HG02610 (cell line): ENCODE results near the gene FHL3.
A peak's percentile ranks its signal among the peaks of the same experiment; 100 is the strongest.
"Not testable (repeated sequence)": the region's sequence is repeated elsewhere in the genome, so short reads cannot be mapped to it uniquely, and the experiment has no call there.

Source experiments
- ATAC-seq: cut with Tn5 transposase; IDR thresholded peaks from one replicate; pipeline ENCODE4 v1.9.1; 2021; ENCODE audit warnings: mild to moderate bottlenecking, moderate library complexity; ENCODE audit not compliant: unreplicated experiment

FHL3 gene

DNA sequence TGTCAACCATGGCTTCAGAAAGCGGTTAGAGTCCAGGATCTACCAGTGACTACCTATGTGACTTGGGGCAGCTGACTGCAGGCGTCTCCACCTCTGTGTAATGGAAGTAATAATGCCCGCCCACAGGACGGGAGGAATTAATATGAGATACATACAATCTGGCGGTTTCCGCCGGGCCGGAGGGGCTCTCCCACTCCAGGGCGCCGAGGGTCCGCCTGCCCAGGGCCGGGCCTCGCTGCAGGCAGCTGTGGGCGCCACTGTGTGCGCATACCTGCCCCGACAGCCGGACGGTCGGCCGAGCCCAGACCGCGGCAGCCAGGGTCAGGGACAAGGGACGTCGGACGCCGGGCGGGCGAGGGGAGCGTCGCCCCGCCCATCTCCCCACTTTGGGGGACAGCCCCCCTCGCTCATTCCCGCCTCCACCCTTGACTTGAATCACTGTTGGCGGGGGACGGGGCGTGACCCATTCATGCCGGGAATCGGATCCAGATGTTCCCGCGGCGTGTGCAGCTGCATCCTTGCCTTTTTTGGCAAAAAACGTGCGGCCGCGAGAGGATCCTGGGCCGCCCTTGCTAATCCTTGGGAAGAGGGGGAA, 9.5 kb downstream of the FHL3 start:
- no peak for ATAC-seq

DNA sequence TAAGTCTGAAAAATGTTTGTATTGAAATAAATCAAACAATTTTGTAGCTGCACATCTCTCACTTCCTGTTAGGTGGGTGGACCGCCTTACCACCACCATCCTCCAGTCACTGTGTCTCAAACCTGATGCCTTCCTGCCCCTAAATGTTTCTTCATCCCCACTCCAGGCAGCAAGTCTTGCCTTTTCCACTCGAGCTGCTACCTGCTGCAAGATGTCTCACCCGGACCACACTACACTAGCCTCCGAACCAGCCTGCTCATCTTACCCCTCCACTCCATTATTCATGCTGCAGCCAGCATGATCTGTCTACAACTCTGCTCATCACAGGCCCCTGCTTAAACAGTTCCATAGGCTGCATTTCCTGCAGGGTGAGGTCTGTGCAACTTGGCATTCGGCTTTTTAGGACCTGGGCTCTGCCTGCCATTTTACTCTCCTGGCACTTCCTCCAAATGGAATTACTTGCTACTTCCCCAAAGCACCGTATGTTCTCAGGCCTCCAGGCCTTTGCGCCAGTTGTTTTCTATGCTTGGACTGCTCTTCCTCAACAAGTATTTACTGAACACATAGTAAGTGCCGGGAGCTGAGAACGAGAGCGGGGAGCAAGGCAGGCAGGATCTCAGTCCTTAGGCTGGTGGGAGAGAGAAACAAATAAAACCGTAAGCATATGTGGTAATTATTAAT, 10.3 kb downstream of the FHL3 start:
- no peak for ATAC-seq

DNA sequence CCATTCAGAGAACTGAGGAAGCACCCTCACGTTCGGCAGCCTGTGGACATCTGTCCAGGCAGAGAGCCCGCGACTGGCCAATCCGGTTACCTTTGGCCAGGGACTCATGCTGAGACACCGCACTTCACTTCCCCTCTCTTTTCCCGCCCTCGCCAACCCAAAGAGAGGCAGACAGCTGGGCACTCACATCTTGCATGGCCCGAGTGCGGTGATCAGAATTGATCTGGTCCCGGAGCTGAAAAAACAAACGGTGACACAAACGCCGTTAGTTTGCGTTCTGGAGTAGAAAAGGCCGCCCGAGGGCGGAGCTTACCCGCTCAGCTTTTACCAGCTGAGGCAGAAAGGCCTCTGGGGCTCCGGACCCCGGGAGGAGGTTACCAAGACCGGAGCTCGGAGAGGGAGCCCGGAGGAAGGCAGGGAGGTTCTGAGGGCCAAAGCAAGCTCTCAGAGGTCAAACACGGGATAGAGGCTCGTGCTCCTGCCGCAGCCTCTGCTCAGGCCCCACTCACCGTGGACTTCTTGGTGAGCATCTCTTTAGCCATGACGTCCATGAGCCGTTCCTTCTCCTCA, 15.9 kb downstream of the FHL3 start:
- ATAC-seq = peak; percentile 22

DNA sequence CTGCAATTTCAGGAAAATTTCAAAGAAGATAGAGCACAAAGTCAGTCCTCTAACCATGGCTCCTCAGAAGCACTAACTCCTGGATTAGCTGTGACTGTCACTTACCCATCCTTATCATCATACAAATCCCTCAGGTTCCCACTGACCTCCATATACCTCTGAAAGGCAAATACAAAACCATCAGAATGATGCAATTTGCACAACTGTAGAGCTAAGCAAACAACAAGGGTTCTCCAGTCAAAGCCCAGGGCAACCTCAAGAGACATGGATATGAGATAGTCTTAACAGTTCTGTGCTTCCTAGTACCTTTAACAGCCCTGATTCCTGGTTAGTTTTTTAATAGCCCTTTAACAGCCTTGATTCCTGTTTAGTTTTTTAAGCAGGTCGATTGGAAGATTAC, 17.6 kb downstream of the FHL3 start:
- ATAC-seq = no peak

DNA sequence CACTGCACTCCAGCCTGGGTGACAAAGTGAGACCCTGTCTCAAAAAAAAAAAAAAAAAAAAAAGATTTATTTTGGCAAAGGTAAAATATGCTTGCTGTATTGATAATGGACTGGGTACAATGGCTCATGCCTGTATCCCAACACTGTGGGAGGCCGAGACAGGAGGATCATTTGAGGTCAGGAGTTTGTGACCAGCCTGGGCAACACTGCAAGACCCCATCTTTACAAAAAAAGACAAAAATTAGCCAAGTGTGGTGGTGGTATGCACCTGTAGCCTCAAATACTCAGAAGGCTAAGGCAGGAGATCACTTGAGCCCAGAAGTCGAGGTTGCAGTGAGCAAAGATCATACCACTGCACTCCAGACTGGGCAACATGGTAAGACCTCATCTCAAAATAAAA, 21.8 kb downstream of the FHL3 start:
- no peak for ATAC-seq

DNA sequence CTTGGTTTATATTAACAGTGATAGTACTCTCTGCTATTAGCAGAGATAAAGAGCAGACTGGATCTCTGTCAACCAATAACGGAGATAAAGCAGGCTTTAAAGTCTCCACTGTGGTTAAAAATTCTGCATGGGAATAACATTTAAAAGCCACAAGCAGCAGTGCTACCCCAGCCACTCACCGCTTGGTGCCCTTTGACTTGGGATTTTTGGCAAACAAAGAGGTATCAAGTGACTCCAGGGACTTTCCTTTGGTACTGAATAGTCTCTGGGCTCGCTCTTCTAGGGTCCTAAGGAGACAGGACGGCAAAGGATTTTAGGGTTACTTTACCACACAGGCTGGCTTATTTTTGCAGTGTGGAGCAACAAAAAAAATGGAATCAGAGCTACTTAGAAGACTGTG, 26.8 kb downstream of the FHL3 start:
- no peak for ATAC-seq

DNA sequence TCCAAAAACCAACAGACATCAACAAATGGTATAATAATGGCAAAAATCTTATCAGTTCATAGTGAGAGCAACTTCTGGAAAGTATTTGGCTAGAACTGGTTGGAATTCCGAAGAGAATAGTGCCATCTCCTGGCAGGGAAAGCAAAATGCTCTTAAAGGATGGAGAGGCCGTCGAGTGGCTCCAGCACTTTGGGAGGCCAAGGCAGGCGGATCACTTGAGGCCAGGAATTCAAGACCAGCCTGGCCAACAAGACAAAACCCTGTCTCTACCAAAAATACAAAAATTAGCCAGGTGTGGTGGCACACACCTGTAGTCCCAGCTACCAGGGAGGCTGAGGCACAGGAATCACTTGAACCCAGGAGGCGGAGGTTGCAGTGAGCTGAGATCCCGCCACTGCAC, 30.2 kb downstream of the FHL3 start:
- not testable (repeated sequence) for ATAC-seq

DNA sequence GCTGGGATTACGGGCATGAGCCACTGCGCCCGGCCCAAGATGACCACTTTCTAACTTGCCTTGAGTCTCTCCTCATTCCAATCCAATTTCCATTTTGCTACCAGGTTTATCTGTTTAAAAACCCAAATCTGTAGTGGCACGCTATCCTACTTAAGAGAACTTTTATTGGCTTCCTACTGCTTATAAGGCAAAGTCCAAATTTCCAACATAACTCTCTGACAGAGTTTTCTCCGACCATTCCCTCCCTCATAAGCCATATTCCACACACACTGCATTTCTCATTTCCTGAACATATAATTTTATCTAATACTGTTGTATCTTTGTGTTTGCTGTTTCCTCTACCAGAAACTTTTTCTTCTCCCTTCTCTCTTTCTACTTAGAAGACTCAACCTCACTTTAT, 30.7 kb downstream of the FHL3 start:
- no peak for ATAC-seq

DNA sequence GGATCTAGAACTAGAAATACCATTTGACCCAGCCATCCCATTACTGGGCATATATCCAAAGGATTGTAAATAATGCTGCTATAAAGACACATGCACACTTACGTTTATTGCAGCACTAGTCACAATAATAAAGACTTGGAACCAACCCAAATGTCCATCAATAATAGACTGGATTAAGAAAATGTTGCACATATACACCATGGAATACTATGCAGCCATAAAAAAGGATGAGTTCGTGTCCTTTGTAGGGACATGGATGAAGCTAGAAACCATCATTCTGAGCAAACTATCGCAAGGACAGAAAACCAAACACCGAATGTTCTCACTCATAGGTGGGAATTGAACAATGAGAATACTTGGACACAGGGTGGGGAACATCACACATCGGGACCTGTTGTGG, 31.6 kb downstream of the FHL3 start:
- not testable (repeated sequence) for ATAC-seq

DNA sequence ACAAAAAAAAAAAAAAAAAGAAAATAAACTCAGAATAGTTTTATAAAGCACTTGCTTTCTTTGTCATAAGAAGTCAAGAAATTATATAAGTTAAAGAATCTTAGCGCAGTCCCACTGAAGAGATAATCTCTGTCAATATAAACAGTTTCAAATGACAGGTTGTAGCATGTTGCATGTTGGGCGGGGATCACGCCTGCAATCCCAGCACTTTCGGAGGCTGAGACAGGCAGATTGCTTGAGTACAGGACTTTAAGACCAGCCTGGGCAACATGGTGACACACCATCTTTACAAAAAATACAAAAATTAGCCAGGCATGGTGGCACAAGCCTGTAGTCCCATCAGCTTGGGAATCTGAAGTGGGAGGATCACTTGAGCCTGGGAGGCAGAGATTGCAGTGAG, 40.0 kb downstream of the FHL3 start:
- no peak for ATAC-seq

DNA sequence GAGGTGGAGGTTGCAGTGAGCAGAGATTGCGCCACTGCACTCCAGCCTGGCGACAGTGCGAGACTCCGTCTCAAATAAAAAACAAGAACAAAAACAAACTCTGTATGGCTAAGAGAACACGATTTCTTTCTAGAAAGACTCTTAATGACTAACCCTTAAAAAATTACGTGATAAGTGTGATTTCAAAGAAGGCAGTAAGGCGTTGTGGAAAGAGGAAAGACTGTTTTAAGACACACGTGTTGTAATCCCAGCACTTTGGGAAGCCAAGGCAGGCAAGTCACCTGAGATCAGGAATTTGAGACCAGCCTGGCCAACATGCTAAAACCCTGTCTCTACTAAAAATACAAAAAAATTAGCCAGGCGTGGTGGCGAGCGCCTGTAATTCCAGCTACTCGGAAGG, 41.2 kb downstream of the FHL3 start:
- not testable (repeated sequence) for ATAC-seq

DNA sequence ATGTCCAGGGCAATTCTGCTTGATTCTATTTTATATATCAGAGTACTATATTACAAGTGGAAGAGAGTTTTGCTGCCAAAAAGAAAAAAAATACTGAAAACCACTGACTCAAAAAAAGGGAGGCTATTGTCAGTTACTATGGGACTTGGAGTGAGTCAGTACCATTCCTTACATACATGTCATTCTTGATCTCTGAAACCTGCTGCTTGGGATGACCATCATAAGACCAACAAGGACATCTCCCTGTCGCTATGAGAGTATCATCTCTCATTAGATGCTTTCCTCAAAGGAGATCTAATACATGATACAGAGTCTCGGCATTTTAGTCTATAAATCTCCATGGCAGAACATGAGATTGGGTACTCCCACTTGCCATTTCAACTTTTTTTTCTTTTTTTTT, 46.6 kb downstream of the FHL3 start:
- ATAC-seq = no peak

DNA sequence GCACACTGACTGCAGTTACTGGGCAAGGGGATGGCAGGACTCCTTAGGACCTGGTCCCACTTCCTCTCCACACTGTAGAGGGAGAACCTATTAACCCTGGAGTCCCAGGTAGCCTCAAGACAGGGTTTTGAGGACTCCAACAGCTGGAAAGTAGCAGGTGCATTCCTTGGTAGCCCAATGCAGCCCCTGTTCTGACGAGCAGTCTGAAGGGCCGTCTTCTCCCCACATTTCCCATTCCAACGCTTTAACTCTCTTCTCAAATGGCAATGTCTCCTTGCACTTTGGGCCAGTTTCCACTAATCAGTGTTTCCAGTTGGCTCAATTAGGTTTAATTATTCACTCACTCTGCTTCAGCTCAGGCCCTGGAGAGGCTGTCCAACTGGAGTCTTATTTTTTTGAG, 49.6 kb downstream of the FHL3 start:
- ATAC-seq = no peak

DNA sequence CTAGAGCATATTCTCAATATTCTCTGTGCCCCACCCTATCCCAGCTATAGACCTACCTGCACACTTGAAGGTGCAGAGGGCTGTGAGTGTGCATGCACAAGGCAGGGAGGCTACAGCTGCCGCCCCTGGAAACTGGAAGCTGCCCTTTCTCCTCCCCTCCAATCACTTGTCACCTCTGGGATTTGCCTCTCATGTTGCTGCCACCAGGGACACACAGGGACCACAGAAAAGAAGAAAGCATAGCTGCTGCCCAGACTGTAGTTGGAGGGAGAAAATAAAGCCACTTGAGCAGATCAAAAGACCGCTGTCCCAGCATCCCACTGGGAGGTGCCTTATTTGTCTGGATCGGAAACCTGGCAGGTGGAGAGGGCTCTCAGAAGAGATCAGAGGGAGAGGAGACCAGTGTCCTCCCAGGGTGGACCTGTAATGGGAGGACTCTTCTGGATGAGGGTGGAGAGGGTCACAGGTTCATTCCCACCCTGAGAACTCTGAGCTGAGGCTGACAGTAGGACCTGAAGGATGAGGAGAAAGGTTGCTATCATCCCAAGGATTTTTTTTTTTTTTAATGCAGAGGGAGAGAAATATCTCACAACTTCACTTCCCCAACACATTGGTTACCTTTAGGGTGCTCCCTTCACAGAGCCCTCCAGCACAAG, 50.9 kb downstream of the FHL3 start:
- ATAC-seq = no peak

DNA sequence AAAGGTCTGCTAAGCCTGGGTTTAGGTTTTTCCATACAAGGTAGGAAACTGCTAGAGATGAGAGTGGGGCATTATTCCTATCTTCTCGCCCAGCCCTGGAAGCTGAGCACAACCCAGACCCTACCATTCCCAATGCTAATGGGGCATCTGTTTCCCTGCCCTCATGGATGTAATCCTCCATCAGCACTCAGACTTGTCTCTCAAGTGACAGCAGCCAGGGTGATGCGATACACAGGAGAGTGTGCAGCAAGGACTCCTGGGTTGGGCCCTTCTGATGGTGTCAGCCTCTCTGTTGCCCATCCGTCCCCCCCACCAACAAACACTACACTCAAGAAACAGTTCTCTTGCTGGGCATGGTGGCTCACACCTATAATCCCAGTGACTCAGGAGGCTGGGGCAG, 52.6 kb downstream of the FHL3 start:
- no peak for ATAC-seq

DNA sequence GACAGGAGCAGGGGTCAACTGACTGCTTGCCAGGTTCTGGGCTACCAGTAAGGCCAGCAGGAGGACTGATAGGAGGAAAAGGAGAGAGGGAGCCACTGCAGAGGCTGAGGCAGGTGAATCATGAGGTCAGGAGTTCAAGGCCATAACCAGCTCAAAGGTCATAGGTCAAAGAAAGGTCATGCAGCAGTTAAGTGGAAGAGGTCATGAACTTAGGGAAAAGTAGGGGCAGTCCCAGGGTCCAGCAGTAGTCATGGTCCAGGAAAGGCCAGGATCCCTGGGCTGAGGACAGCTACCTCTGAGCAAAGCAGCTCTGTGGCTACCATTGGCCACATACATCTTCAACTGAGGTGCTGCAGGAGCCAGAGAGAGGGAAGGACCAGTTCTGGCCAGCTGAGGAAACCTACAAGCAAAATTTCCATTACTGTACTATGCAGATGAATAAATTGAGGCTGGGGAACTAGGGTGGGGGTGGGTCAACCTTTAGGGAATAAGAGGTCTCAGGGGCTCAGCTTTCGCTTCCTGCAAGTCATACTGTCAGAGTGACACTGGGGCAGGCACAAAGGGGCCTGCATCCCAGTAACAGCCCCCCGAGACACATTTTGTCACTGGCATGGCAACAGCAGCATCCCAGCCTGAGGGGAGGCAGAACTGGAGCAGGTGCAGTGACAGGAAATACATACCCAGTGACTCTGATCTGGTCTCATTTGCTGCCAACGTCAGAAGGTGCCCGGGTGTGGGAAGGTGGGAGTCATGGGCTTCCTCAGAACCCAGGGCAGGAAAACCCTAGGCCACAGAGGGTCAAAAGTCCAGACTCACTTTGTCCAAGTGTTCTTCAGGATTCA, 53.3 kb downstream of the FHL3 start:
- no peak for ATAC-seq

DNA sequence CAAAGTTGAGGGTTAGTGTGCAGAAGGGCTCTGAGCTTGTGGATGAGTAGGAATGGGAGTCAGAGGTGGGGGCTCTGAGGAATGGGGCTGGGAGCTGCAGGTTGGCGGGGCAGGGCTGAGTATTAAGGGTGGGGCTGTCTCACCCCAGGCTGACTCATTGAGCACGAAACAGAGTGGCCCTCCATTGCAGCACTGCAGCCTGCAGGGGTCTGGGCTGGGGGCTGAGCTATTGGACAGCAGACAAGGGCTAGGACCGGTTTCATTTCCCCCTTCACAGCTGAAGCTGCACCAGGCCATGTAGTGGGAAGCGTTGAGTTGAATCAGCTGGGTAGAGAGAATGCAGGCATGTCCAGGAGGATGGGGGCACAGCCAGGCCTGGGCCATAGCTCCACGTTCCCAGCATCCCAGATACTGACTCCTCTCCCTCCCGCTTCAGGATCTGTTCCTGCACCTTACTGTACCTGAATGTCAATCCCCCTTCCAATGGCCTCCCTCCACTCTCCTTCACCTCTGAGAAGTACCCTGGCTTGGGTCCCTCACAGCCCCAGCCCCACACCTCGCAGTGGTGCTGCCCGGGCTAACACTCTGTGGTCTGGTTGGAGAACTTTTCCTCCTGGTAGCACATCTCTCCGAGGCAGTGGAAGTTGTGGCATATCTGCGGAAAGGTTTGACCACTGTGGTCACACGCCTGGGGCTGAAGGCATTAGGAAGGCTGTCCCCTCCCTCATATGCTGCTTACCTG, 54.1 kb downstream of the FHL3 start:
- no peak for ATAC-seq

DNA sequence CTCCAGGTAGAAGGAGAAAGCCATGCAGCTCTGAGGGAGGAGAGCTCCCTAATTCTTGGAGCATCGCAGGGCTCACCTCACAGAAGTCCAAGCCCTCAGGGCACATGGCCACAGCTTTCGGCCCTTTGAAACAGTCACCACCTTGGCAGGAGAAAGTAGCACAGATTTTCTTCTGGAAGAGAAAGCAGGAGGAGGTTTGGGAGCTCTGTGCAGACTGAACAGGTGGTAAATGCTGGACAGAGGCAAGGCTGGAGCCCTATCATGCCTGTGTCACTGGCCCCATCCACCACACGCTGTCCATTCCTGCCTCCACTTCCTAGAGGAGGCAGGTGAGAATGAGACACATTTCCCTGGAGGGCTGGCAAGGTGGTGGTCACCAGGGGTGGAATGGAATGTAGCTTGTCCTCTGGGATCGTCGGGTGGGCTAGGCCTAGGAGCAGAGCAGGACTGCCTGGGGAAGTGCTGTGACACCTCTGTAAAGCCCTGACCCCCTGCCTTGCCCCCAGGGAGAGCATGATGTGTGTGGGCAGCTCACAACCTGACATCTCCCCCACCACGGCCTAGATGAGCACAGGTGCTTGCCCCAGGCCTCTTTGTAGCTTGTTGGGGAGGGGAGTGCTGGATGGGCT, 55.7 kb downstream of the FHL3 start:
- ATAC-seq = no peak

DNA sequence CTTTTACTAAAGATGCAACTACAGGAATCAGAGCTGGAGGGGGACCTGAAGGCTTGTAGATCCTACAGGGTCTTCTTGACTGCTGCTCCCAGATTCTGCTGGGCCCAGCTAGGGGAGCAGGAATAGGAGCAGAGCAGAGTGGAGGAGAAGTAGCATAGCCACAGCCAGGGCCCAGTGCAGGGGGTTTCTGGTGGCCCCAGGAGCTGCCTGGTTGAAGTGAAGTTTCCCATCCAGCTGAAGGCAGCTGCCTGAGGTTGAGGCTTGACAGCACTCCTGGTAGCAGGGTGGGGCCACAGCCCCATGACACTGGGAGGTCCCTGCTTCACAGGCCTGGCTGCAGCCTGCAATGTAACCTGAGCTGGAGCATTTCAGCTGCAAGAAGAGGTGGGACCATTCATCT, 56.5 kb downstream of the FHL3 start:
- ATAC-seq = no peak

DNA sequence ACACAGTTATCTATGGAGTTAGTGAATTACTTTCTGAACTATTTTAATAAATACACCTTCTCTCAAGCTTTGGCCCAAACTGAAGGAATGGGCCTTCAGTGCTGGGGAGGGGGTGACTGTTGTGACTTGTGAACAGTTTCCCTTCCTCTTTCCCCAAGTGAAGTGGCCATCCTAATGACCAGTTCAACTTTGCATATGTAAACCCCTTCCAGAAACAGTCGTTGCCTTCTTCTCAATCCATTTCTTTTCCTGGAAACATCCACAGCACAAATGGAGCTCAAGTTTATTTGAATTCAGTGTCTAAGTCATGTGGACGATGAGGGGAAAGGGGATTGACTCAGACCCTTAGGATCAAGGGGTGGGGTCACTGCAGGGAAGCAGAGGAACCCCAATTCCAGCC, 57.1 kb downstream of the FHL3 start:
- ATAC-seq = no peak
